GM23338 (cell line): ENCODE measurements around the gene DHX38. TPM values are rescaled to one million over a fixed set of nuclear protein-coding genes. Genes with fewer than 3 reads are reported as not detected.

Source experiments
- ATAC-seq: fragments of 200-7000 bp; cut with Tn5 transposase; 3 replicates; pipeline ENCODE4 v1.9.1; 2020
- DNase-seq: peaks from one replicate; pipeline ENCODE4 v3.0.0-alpha.2; 2015; ENCODE audit warnings: low spot score
- H2AFZ ChIP-seq: fragments of 200-600 bp; sonication (generic); 2 replicates; pipeline ENCODE4 v1.8.0; 2016; ENCODE audit warnings: antibody characterized with exemption, mild to moderate bottlenecking, moderate library complexity
- H3F3A ChIP-seq: fragments of 200-600 bp; sonication (generic); replicated peaks from 2 replicates; pipeline ENCODE4 v1.8.0; 2017; ENCODE audit warnings: antibody characterized with exemption, mixed run types, low read depth
- H3K27ac ChIP-seq: fragments of 200-600 bp; sonication (generic); 2 replicates; pipeline ENCODE4 v1.6.1; 2016; ENCODE audit warnings: low read depth
- H3K27me3 ChIP-seq: fragments of 200-600 bp; sonication (generic); 2 replicates; pipeline ENCODE4 v1.8.0; 2016; ENCODE audit warnings: mild to moderate bottlenecking, mixed run types, moderate library complexity; ENCODE audit not compliant: insufficient read depth
- H3K36me3 ChIP-seq: fragments of 200-600 bp; sonication (generic); 2 replicates; pipeline ENCODE4 v1.8.0; 2016; ENCODE audit warnings: mild to moderate bottlenecking; ENCODE audit not compliant: insufficient read depth
- H3K4me1 ChIP-seq: fragments of 200-600 bp; sonication (generic); 2 replicates; pipeline ENCODE4 v1.8.0; 2016; ENCODE audit warnings: mild to moderate bottlenecking, moderate library complexity; ENCODE audit not compliant: insufficient read depth
- H3K4me2 ChIP-seq: fragments of 200-600 bp; sonication (generic); 2 replicates; pipeline ENCODE4 v1.7.1; 2017; ENCODE audit warnings: mixed run types
- H3K4me3 ChIP-seq: fragments of 200-600 bp; sonication (generic); 2 replicates; pipeline ENCODE4 v1.6.1; 2016; ENCODE audit warnings: mixed run types
- H3K79me2 ChIP-seq: fragments of 200-600 bp; sonication (generic); replicated peaks from 2 replicates; pipeline ENCODE4 v1.8.0; 2017; ENCODE audit warnings: mild to moderate bottlenecking; ENCODE audit not compliant: insufficient read depth
- H3K9me2 ChIP-seq: fragments of 200-600 bp; sonication (generic); 2 replicates; pipeline ENCODE4 v1.8.0; 2017; ENCODE audit not compliant: insufficient read depth
- H4K20me1 ChIP-seq: fragments of 200-600 bp; sonication (generic); replicated peaks from 2 replicates; pipeline ENCODE4 v1.8.0; 2017; ENCODE audit warnings: mild to moderate bottlenecking; ENCODE audit not compliant: insufficient read depth
- H3K27ac Mint-ChIP-seq: 2 replicates; pipeline ENCODE4 v1.8.0; 2020; ENCODE audit warnings: inconsistent platforms, mild to moderate bottlenecking, moderate library complexity, mixed read lengths
- H3K27me3 Mint-ChIP-seq: 3 replicates; pipeline ENCODE4 v1.8.0; 2022; ENCODE audit warnings: low read depth, mild to moderate bottlenecking, moderate library complexity, mixed read lengths, inconsistent platforms; ENCODE audit not compliant: insufficient read depth, poor library complexity
- H3K36me3 Mint-ChIP-seq: 3 replicates; pipeline ENCODE4 v1.8.0; 2021; ENCODE audit warnings: low read depth, mild to moderate bottlenecking, inconsistent platforms, moderate library complexity, mixed read lengths
- H3K4me1 Mint-ChIP-seq: 3 replicates; pipeline ENCODE4 v1.8.0; 2020; ENCODE audit warnings: mild to moderate bottlenecking, inconsistent platforms, mixed read lengths
- H3K4me3 Mint-ChIP-seq: 3 replicates; pipeline ENCODE4 v1.8.0; 2021; ENCODE audit warnings: moderate library complexity, mild to moderate bottlenecking, inconsistent platforms, mixed read lengths
- H3K9me3 Mint-ChIP-seq: 3 replicates; pipeline ENCODE4 v1.8.0; 2020; ENCODE audit warnings: moderate library complexity, mild to moderate bottlenecking, inconsistent platforms, mixed read lengths
- EZH2 ChIP-seq: fragments of 200-600 bp; sonication (generic); IDR thresholded peaks from one replicate; pipeline ENCODE4 v1.8.0; 2017; ENCODE audit warnings: antibody characterized with exemption, mild to moderate bottlenecking, low read depth; ENCODE audit not compliant: unreplicated experiment
- NANOG ChIP-seq: IDR thresholded peaks from 2 replicates; pipeline ENCODE4 v1.6.1; 2016; ENCODE audit warnings: antibody characterized with exemption, borderline replicate concordance
- ZNF114 ChIP-seq: fragments of 250-450 bp; sonication (Bioruptor Pico); IDR thresholded peaks from 2 replicates; pipeline ENCODE4 v1.5.0; 2020; ENCODE audit warnings: mild to moderate bottlenecking, moderate library complexity
- ZNF331 ChIP-seq: fragments of 250-450 bp; sonication (Bioruptor Pico); IDR thresholded peaks from 2 replicates; pipeline ENCODE4 v1.5.0; 2020; ENCODE audit warnings: low read depth, mild to moderate bottlenecking, moderate library complexity
- ZNF462 ChIP-seq: fragments of 250-450 bp; sonication (Bioruptor Pico); IDR thresholded peaks from 2 replicates; pipeline ENCODE4 v1.5.0; 2020; ENCODE audit warnings: mild to moderate bottlenecking, moderate library complexity
- polyA plus RNA-seq: library from polyadenylated mRNA; unstranded; fragments of >200 nt; fragmentation: Nextera tagmentation; extraction: Ambion mirVana; gene quantifications from 2 replicates; pipeline ENCODE4 v1.2.1, GENCODE V29; 2016
- total RNA-seq: library from RNA; depleted of rRNA; stranded (reverse); fragments of >200 nt; shearing (Covaris generic); gene quantifications from 2 replicates; pipeline ENCODE4 v1.2.3, GENCODE V29; 2014
- TF ChIP-seq, protein P1 (sequence below): IDR thresholded peaks from 2 replicates; pipeline ENCODE4 v1.6.1; 2016; ENCODE audit warnings: antibody characterized with exemption

The DHX38 gene
- total and polyA plus RNA-seq, 2 experiments from 2014 or later: 31.4 to 46.4 TPM

DNA sequence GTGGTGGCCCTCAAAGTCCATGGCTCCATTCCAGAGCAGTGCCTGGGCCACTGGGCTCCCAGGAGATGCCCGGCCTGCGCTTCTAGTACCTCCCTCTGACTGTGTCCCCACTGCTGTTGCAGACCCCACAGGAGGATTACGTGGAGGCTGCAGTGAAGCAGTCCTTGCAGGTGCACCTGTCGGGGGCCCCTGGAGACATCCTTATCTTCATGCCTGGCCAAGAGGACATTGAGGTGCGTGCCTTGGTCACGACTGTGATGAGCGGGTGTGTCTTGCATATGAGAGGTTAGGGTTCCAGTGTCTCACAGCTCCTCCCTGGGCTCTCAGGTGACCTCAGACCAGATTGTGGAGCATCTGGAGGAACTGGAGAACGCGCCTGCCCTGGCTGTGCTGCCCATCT, 11.3 kb downstream of the DHX38 start:
- Histone ChIP-seq H3K79me2 (no peaks in the 10 kb centered on the region), H3K4me3 (no peak overlapping the region), H3K27ac (no peak overlapping the region), H3K9me2 (no peaks in the 10 kb centered on the region), H3K27me3 (no peaks in the 10 kb centered on the region), H3F3A (no peaks in the 10 kb centered on the region), H4K20me1 (no peaks in the 10 kb centered on the region; the same call in 1 of the 2 replicates), H2AFZ (no peak overlapping the region), H3K36me3 (peaks cover 36% of the 10 kb centered on the region), H3K4me2 (no peak overlapping the region), H3K4me1 (no peaks in the 10 kb centered on the region)
- ATAC-seq (no peak), DNase-seq (no peak)
- H3K4me1 Mint-ChIP-seq: no peaks in the 10 kb centered on the region
- peaks cover 4% of the 10 kb centered on the region for H3K27me3 Mint-ChIP-seq
- H3K9me3 Mint-ChIP-seq: no peaks in the 10 kb centered on the region
- H3K27ac Mint-ChIP-seq: no peak overlapping the region
- TF ChIP-seq EZH2 (no peak), ZNF331 (CRISPR knock-in tag) (no peak), ZNF114 (CRISPR knock-in tag) (no peak), ZNF462 (no peak), NANOG (no peak)
- TF ChIP-seq, protein P1, sequence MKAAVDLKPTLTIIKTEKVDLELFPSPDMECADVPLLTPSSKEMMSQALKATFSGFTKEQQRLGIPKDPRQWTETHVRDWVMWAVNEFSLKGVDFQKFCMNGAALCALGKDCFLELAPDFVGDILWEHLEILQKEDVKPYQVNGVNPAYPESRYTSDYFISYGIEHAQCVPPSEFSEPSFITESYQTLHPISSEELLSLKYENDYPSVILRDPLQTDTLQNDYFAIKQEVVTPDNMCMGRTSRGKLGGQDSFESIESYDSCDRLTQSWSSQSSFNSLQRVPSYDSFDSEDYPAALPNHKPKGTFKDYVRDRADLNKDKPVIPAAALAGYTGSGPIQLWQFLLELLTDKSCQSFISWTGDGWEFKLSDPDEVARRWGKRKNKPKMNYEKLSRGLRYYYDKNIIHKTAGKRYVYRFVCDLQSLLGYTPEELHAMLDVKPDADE: no peak
- H3K36me3 Mint-ChIP-seq: peaks cover 96% of the 10 kb centered on the region
- H3K4me3 Mint-ChIP-seq: no peak overlapping the region
